ENCODE results near the gene PWP2. TPM values are rescaled to one million over a fixed set of nuclear protein-coding genes. Genes with fewer than 3 reads are reported as not detected.
"Not testable (repeated sequence)": the region's sequence is repeated elsewhere in the genome, so short reads cannot be mapped to it uniquely, and the experiment has no call there.

PWP2 gene
- total RNA-seq, 1 donor from 2014 or later, result 26.0 TPM

- DNase-seq, result peak; percentile 2
Measured at GRCh38 chr21:44139787-44140551, 32.8 kb downstream of the PWP2 start.

DNA sequence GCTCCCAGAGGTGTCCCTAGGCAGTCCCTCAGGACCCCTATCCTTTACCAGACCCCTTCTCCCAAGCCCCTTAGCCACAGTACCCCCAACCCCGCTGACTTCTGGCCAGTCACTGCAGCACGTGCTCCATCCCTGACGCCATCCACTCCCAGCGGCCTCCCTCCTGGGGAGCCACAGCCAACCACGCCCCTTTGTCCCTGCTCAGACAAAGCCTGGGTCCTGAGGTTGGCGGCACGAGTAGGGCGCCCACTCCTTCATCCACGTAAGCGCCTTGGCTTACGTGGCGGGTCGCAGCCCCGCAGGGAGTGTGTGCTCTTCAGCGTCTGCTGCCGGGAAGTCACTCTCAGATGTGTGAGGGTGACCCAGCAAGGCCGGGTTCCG, 33.3 kb downstream of the PWP2 start:
- not testable (repeated sequence) for DNase-seq

GRCh38 chr21:44142470-44142869, 35.3 kb downstream of the PWP2 start:
- not testable (repeated sequence) for DNase-seq

DNA sequence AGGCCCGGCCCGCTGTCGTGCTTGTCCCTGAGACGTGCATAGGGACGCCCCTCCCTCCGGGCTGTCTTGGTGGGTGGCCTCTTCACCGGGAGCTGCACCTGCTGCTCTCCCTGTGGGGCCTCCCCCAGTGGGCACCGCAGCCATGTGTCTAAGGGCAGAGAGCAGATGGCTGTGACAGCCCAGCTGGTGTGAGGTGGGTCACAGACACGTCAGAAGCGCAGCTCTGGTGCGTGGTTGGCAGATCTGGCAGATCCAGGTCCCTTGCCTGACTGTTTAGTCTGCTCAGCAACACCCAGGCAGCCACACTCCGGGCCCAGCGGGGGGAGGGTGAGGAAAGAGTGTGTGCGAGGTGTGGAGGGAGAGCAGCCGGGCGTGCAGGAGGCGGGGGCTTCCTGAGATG, 36.2 kb downstream of the PWP2 start:
- not testable (repeated sequence) for DNase-seq

GRCh38 chr21:44143996-44144395, 36.8 kb downstream of the PWP2 start:
- not testable (repeated sequence) for DNase-seq

GRCh38 chr21:44144784-44145602, 37.8 kb downstream of the PWP2 start:
- DNase-seq, result not testable (repeated sequence)

DNA sequence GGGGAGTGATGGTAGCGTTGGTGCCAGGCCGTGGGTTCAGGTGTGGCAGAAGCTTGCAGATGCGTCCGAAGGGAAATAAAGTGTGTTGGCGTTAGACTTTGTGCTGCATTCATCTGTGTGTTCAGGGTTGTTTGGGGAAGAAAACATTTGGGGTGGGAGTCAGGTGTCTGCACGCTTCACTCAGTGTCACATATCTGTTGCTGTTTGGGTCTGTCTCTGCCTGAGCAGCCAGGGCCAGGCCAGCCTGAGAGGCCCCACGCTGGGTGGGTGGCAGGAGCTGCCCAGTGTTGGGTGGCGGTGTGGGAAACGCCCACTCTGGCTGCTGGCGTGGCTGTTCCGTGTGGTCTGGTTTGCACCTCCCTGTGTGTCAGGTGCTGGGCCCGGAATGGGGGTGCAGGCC, 38.4 kb downstream of the PWP2 start:
- not testable (repeated sequence) for DNase-seq

DNA sequence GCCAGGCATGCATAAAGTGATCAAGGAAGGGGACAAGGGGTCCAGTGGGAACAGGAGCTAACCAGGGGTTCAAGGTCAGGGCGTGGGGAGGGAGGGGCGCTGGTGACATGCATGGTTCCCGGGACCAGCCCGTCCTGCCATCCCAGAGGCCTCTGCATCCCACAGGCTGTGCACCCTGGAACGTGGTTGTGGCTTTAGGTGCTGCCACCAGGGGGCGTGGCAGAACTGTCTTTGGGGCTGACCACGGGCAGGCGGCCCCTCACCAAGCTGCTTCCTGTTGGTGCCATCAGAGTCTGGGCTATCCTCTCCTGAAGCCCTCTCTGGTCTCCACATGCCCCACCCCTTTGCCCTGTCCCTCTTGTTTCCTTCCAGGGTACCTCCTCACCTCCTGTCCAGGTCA, 39.9 kb downstream of the PWP2 start:
- DNase-seq, result not testable (repeated sequence)

DNA sequence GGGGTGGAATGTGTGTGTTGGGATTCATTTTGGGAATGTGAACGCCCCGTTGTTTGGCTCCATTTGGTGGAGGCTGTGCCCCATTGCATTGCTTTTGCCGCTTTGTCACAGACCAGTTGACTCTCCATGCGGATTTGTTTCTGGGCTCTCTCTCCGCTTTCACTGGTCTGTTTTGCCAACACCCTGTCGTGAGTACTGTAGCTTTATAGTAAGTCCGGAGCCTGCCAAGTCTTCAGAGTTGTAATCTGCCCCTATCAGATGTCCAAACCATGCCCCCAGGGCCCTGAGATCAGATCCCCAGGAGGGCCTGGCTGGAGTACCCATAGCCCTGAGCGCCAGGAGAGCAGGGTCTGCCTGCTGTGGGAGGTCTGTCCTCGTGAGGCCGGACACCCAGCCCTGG, 43.1 kb downstream of the PWP2 start:
- not testable (repeated sequence) for DNase-seq

- not testable (repeated sequence) for DNase-seq
Measured at GRCh38 chr21:44153214-44153888, 46.2 kb downstream of the PWP2 start.

GRCh38 chr21:44153889-44154228, 46.7 kb downstream of the PWP2 start:
- not testable (repeated sequence) for DNase-seq

DNA sequence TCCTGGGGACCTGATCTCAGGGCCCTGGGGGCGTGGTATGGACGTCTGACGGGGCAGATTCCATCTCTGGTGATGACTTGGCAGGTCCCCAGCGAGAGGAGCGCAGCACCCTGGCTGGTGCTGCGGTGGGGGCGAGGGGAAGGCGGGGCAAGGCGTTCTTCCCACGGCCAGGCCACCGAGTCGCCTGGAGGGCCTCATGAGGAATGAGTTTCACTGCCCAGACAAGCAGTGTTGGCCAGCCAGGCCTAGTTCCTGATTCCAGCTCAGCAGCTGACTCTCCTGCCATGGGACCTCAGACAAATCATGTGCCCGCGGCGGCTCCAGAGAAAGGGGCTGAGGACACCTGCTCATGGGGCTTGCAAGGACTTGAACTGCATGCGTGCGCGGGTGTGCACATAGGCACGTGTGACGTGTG, 47.6 kb downstream of the PWP2 start:
- not testable (repeated sequence) for DNase-seq

GRCh38 chr21:44155231-44155993, 48.2 kb downstream of the PWP2 start:
- DNase-seq, result not testable (repeated sequence)

- DNase-seq, result not testable (repeated sequence)
Measured at GRCh38 chr21:44155994-44156380, 48.8 kb downstream of the PWP2 start.

DNA sequence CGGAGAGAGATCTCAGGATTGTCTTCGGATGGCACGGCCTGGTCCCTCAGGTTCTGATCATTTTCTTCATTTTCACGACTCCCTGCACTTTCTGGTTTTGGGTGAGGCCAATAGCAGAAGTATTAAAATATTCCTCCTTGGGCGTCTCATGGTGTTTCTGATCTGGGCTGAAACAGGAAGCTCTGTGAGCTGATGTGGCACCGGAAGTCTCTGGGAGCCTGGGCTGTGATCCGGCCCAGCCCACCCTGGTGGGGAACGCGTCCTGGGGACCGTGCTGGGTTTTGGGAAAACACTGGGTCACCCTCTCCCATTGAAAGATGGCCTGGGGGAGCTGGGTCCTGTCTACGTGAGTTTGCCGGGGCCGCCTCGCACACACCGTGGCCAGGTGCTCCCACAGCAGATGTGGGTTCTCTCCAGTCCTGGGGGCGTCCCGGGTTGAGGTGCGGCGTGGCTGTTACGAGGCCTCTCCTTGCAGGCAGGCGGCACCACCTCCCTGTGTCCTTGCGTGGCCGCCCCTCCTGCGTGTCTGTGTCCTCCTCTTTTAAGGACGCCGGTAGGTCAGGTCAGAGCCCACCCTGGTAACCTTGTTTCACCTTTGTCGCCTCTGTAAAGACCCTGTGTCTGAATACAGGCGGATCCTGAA, 50.4 kb downstream of the PWP2 start:
- not testable (repeated sequence) for DNase-seq

GRCh38 chr21:44158082-44158468, 50.9 kb downstream of the PWP2 start:
- not testable (repeated sequence) for DNase-seq

- not testable (repeated sequence) for DNase-seq
Measured at GRCh38 chr21:44159349-44160297, 52.4 kb downstream of the PWP2 start.

DNA sequence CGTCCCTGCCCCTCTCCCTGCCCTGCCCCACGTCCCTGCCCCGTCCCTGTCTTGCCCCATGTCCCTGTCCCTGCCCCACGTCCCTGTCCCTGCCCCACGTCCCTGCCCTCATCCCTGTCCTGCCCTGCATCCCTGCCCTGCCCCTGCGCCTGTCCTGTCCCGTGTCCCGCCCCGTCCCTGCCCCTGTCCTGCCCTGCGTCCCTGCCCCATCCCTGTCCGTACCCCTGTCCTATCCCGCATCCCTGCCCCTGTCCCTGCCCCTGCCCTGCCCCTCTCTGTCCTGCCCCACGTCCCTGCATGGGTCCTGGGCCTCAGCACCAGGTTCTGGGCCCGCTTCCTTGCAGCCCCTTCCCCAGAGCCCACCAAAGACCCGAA, 53.1 kb downstream of the PWP2 start:
- DNase-seq, result not testable (repeated sequence)

DNA sequence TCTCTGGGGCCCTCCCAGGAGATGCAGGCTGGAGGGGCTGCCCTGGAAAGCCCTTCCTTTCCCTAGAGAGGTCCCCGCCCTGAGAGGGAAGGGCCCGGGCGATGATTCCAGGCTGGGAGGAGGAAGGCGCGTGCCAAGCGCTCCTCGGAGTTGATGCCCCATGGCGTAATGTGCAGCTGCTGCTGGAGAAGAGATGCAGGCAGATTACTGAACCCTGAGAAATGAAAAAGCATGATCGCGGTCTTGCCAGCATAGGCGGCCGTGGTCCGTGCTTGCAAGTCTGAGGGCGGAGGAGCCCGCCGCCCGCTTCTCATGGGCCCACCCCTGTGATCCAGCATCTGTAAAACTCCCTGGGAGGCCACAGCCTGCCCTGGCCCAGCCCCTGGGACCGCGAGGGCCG, 53.6 kb downstream of the PWP2 start:
- DNase-seq, result not testable (repeated sequence)

DNA sequence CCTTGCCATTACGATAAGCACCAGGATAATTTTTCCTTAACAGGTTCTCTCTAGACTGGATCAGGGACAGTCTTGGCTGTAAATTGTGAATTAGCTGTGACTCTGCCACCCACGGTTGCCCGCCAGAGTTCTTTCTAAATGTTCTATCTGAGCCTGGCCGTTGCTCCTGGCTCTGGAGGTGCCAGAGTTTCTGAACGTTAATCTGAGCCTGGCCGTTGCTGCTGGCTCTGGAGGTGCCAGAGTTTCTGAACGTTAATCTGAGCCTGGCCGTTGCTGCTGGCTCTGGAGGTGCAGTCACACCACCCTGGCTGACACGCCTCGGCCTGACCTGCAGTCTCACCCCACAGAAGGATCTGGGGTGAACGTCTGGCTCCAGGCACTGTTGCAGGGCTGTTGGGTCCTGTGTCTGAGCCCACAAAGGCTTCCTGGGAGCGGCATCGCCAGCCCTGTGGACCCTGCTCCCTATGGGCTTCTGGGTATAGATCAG, 56.0 kb downstream of the PWP2 start:
- not testable (repeated sequence) for DNase-seq

All from tongue (tissue), 2 donors.